Colon (tissue), 2 donors: ENCODE measurements around the gene NOL11.
"Not testable (repeated sequence)": the region's sequence is repeated elsewhere in the genome, so short reads cannot be mapped to it uniquely, and the experiment has no call there.

Experiments used
- FAIRE-seq: peaks from 2 replicates; lab custom pipeline; 2012; peaks lifted over from hg19 to GRCh38; lab: Jason Lieb, UNC
- donor health status: control.
- donor health status: control.

NOL11 gene

DNA sequence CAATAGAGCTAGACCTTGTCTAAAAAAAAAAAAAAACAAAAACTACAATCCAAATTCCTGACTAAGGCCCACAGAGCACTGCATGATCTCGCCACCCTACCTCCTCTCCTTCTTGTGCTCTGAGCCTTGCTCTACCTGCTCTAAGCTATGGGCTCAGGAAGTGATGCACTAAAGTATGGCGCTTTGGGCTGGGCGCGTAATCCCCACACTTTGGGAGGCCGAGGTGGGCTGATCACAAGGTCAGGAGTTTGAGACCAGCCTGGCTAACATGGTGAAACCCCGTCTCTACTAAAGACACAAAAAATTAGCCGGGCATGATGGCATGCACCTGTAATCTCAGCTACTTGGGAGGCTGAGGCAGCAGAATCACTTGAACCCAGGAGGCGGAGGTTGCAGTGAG is 37.0 kb downstream of the NOL11 start:
- FAIRE-seq, result not testable (repeated sequence)

DNA sequence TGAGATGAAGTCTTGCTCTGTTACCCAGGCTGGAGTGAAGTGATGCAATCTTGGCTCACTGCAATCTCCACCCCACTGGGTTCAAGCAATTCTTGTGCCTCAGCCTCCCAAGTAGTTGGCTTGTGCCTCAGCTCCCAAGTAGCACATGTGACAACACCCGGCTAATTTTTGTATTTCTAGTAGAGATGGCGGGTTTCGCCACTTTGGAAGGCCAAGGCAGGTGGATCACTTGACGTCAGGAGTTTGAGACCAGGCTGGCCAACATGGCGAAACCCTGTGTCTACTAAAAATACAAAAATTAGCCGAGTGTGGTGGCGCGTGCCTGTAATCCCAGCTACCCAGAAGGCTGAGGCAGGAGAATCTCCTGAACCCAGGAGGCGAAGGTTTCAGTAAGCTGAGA is 39.0 kb downstream of the NOL11 start:
- not testable (repeated sequence) for FAIRE-seq

DNA sequence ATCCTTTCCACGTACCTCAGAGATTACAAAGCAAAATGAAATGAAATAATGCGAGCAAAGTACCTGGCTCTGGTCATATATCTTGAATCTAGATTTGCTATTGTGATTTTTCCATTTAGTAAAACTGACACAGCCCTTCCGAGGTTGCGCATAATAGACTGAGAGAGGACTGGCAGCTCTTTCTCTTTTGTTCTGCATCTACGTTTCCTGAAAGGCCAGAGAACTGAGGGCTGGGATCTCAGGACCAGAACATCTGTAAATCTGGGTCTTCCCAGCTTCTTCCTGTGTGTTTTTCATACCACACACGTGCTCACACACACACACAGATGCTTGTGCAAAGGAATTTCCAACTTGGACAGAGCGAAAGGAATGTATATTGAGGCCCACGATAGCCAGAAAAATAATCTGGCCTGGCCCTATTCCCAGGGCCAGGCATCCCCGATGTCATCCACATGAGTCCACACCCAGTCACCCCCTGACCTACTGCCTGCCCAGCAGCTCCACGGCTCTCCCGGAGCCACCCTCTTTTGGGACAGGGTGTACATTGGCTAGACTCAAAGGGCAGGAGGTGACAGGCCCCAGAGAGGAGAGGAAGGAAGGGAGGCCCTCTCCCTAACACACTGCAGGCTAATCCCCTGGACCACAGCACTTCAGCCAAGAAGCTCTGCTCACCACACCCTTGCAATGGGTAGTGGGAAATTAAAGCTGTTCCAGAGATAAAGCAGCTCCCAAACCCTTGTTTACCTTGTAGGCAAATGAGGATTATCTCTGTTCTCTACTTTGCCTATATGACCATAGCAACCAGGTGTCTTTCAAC is 41.8 kb downstream of the NOL11 start:
- no peak for FAIRE-seq

DNA sequence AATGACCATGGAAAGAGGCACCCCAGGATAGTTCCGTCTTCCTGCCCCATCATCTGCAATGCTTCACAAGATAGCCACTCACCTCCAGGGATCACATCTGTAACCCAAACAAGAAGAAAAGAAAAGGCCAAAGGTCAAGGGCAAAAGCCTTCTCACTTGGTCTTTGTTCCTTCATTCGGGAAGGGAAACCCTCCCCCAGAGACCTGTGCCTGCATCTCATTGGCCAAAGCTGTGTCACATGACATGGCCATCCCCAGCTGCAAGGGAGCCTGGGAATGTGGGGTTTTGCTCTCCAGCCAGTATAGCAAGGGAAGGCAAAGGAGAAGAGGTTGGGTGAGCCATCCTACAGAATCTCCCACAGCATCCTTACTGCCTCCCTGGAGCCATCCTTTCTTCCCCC is 47.9 kb downstream of the NOL11 start:
- FAIRE-seq, result no peak

DNA sequence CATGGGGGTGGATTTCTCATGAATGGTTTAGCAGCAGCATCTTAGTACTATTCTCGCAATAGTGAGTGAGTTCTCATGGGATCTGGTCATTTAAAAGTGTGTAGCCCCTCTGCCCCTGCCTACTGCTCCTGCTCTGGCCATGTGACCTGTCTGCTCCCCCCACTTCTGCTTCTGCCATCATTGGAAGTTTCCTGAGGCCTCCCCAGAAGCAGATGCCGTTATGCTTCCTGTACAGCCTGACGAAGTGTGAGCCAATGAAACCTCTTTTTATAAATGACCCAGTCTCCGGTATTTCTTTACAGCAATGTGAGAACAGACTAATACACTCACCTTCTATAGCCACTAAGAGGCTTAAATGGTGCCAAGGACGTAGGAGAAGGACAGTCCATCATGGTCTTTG is 51.5 kb downstream of the NOL11 start:
- FAIRE-seq, result no peak

DNA sequence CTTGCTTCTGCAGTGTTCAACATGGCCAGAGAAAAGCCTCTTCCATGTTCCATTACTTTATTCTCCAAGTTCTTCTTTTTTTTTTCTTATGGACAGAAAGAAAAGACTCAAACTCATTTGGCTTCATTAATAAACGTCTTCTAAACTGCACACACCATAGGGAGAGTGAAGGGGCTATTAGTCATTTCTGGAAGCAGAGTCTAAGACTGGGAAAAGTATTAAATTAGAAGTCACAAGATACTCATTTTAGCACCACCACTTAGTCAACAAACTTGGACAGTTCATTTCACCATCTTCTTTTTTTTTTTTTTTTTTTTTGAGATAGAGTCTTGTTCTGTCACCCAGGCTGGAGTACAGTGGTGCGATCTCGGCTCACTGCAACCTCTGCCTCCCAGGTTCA is 52.8 kb downstream of the NOL11 start:
- no peak for FAIRE-seq

DNA sequence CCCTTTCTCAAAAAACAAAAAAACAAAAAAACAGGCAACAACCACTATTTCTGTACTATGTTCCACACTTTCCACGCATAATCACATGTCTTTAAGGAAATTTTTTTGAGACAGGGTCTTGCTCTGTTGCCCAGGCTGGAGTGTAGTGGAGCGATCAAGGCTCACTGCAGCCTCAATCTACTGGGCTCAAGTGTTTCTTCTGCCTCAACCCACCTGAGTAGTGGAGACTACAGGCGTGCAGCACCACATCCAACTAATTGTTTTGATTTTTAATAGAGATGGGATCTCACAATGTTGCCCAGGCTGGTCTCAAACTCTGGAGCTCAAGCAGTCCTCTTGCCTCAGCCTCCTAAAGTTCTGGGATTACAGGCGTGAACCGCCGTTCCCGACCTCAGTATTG is 54.9 kb downstream of the NOL11 start:
- no peak for FAIRE-seq

DNA sequence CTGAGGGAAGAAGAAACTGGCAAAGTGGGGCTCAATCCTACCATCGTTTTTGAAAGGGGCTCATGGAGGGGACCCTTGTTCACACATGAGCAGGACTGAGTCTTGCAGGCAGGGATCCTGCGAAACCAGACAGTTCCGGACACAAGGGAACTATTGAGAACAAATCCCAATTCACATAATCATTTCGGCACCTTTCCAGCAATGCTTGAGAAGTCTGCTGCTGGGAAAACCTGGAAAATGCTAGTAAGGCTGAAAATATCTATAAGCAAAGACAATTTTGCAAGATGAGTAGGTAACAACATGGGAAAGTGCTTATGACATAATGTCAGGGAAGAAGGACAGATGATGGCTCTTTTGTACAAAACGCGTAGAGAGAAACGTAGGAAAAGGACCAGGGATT is 55.5 kb downstream of the NOL11 start:
- no peak for FAIRE-seq

DNA sequence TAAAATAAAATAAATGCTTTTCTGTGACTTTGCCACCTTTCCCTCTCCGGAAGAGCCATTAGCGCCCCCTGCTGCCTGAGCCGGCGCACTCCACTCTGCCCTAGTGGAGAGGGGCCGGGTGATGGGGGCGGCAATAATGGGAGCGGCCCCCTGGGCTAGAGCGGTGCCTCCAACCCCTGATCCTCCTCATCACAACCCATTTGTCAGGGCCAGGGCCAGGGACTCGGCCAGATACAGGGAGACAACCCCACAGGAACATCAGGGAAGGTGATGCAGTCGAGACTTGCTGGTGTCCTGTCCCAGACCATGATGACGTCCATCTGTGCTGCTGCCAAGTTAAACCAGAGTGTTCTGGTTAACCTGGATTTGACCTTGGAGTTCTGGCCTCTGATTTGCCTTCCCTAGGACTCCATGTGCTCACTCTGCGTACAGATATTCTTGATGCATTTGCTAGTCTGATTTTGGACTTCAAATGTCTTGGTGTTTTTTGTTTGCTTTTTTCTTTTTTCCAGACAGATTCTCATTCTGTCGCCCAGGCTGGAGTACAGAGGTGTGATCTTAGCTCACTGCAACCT is 61.4 kb downstream of the NOL11 start:
- FAIRE-seq, result no peak

DNA sequence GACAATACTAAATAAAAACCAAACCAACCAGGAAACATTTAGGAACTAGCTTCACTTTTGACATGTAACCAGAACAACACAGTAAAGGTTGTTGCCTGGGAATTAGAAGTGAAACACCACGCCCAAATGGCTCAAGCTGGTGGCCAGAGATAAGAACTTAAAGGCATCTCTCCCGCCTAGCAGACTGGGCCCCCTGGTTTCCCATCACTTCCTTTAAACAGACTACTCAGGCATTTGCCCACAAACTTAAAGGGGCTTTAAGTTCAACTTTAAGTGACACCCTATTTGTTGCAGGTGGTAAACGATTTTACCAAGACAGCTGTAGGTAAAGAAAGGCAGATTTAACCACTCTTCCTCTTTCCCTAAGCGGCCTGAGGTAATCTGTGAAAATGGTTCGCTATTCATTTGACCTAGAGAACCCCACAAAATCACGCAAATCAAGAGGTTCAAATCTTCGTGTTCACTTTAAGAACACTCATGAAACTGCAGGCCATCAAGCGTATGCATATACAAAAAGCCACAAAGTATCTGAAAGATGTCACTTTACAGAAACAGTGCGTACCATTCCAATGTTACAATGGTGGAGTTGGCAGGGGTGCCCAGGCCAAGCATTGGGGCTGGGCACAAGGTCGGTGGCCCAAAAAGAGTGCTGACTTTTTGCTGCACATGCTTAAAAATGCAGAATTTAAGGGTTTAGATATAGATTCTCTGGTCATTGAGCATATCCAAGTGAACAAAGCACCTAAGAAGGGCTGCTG is 66.8 kb downstream of the NOL11 start:
- FAIRE-seq, result no peak

DNA sequence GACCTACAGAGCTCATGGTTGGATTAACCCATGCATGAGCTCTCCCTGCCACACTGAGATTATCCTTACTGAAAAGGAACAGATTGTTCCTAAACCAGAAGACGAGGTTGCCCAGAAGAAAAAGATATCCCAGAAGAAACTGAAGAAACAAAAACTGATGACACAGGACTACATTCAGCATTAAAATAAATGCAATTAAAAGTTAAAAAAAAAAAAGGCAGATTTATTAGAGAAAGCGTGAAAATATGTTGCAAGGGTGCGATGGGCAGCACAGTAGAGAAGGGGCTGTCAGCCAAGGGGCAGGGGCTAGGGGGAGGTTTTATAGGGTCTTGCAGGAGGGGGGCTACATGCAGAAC is 67.4 kb downstream of the NOL11 start:
- no peak for FAIRE-seq

DNA sequence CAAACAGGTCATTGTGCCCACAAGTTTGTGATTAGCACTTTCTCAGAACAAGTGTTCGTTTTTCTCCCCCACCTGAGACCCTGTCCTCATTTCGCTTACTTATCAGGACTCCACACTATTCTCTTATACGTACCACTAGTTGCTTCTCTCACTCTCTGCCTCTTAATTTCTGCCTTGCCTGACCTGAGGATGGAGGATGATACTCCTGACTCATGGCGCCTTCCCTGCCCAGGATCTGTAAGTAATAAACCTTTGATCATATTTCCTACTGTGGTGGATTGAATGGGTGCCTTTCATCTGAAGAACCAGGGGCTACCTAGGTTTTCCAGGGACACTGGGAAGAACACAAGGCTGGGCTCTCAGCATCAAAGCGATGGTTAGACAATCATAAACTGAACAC is 67.8 kb downstream of the NOL11 start:
- no peak for FAIRE-seq
